DND-41 (cell line): ENCODE results near the gene RAB34.

ENCODE experiments used
- ATAC-seq: fragments of 200-7000 bp; cut with Tn5 transposase; 3 replicates; pipeline ENCODE4 v1.9.1; 2021; ENCODE audit warnings: low read depth; ENCODE audit not compliant: insufficient read depth
- DNase-seq: peaks from one replicate; pipeline ENCODE4 v3.0.0-alpha.2; 2020
- H2AFZ ChIP-seq: 2 replicates; pipeline ENCODE4 v1.6.0; 2012; ENCODE audit warnings: low read depth, low read length
- H3K27ac ChIP-seq: 2 replicates; pipeline ENCODE4 v1.5.1; 2012; ENCODE audit warnings: low read length, inconsistent platforms
- H3K27me3 ChIP-seq: fragments of 200-600 bp; sonication (generic); 2 replicates; pipeline ENCODE4 v1.6.0; 2012; ENCODE audit warnings: low read length, mild to moderate bottlenecking, inconsistent platforms; ENCODE audit not compliant: insufficient read depth, poor library complexity
- H3K36me3 ChIP-seq: 2 replicates; pipeline ENCODE4 v1.5.1; 2012; ENCODE audit warnings: low read length, inconsistent platforms; ENCODE audit not compliant: insufficient read depth
- H3K4me1 ChIP-seq: 2 replicates; pipeline ENCODE4 v1.5.1; 2012; ENCODE audit warnings: mild to moderate bottlenecking, low read length; ENCODE audit not compliant: insufficient read depth
- H3K4me2 ChIP-seq: 2 replicates; pipeline ENCODE4 v1.6.0; 2012; ENCODE audit warnings: mild to moderate bottlenecking, moderate library complexity, low read length, inconsistent platforms; ENCODE audit not compliant: insufficient read depth
- H3K4me3 ChIP-seq, 2 experiments: fragments of 200-600 bp in 1 of 2; shearing (Covaris generic) in 1 of 2; 2 replicates each; pipeline ENCODE4 v1.5.1; 2012 to 2016; ENCODE audit warnings: inconsistent platforms in 2 of 2, low read length in 2 of 2, mild to moderate bottlenecking in 2 of 2, low read depth in 1 of 2, moderate library complexity in 1 of 2
- H3K79me2 ChIP-seq: 2 replicates; pipeline ENCODE4 v1.6.0; 2012; ENCODE audit warnings: low read length, inconsistent platforms; ENCODE audit not compliant: insufficient read depth
- H3K9ac ChIP-seq: 2 replicates; pipeline ENCODE4 v1.6.0; 2012; ENCODE audit warnings: low read depth, mild to moderate bottlenecking, inconsistent platforms, low read length, moderate library complexity
- H3K9me3 ChIP-seq: 2 replicates; pipeline ENCODE4 v1.5.1; 2012; ENCODE audit warnings: low read length, moderate library complexity, mild to moderate bottlenecking, inconsistent platforms; ENCODE audit not compliant: insufficient read depth, severe bottlenecking
- H4K20me1 ChIP-seq: 2 replicates; pipeline ENCODE4 v1.6.0; 2012; ENCODE audit warnings: low read length; ENCODE audit not compliant: insufficient read depth
- EZH2 ChIP-seq: IDR thresholded peaks from 3 replicates; pipeline ENCODE4 v1.6.1; 2012; ENCODE audit warnings: borderline replicate concordance, low read depth, mild to moderate bottlenecking, moderate library complexity, low read length, inconsistent platforms; ENCODE audit not compliant: severe bottlenecking
- TF ChIP-seq, protein P1 (sequence below): IDR thresholded peaks from 2 replicates; pipeline ENCODE4 v1.5.1; 2012; ENCODE audit warnings: borderline replicate concordance, low read length, moderate library complexity, mild to moderate bottlenecking; ENCODE audit not compliant: poor library complexity, severe bottlenecking; ENCODE audit errors: extremely low read depth

The RAB34 gene

DNA sequence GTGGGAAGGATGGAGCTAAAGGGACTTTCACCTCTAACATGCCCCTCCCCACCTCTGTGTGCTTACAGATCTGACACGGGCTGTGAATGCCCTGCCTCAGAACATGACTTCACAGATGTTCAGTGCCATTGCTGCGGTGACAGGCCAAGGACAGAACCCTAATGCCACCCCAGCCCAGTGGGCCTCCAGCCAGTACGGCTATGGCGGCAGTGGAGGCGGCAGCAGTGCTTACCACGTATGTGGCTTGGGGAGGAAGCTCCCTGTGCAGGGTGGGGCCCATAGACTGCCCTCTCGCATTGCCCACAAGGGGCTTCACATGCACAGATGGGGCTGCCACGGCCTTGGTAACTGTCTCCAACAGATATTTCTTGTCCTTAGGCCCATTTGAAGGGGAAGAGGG is 17.4 kb downstream of the RAB34 start:
- H3K4me2 ChIP-seq: no peak overlapping the region
- peaks cover 87% of the 10 kb centered on the region for H3K36me3 ChIP-seq
- no peak overlapping the region for H3K27ac ChIP-seq
- H3K4me3 ChIP-seq: no peak overlapping the region
- DNase-seq (no peak), ATAC-seq (no peak)
- H2AFZ ChIP-seq: no peak overlapping the region
- no peaks in the 10 kb centered on the region for H3K4me1 ChIP-seq
- no peaks in the 10 kb centered on the region for H3K27me3 ChIP-seq
- 0 out of 2 replicates have a peak, but pooled peaks cover 4% of the 10 kb centered on the region for H4K20me1 ChIP-seq
- H3K9ac ChIP-seq: no peak overlapping the region
- no peak for TF ChIP-seq EZH2
- TF ChIP-seq, protein P1, sequence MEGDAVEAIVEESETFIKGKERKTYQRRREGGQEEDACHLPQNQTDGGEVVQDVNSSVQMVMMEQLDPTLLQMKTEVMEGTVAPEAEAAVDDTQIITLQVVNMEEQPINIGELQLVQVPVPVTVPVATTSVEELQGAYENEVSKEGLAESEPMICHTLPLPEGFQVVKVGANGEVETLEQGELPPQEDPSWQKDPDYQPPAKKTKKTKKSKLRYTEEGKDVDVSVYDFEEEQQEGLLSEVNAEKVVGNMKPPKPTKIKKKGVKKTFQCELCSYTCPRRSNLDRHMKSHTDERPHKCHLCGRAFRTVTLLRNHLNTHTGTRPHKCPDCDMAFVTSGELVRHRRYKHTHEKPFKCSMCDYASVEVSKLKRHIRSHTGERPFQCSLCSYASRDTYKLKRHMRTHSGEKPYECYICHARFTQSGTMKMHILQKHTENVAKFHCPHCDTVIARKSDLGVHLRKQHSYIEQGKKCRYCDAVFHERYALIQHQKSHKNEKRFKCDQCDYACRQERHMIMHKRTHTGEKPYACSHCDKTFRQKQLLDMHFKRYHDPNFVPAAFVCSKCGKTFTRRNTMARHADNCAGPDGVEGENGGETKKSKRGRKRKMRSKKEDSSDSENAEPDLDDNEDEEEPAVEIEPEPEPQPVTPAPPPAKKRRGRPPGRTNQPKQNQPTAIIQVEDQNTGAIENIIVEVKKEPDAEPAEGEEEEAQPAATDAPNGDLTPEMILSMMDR: no peak
- no peaks in the 10 kb centered on the region for H3K9me3 ChIP-seq
- no peaks in the 10 kb centered on the region for H3K79me2 ChIP-seq

DNA sequence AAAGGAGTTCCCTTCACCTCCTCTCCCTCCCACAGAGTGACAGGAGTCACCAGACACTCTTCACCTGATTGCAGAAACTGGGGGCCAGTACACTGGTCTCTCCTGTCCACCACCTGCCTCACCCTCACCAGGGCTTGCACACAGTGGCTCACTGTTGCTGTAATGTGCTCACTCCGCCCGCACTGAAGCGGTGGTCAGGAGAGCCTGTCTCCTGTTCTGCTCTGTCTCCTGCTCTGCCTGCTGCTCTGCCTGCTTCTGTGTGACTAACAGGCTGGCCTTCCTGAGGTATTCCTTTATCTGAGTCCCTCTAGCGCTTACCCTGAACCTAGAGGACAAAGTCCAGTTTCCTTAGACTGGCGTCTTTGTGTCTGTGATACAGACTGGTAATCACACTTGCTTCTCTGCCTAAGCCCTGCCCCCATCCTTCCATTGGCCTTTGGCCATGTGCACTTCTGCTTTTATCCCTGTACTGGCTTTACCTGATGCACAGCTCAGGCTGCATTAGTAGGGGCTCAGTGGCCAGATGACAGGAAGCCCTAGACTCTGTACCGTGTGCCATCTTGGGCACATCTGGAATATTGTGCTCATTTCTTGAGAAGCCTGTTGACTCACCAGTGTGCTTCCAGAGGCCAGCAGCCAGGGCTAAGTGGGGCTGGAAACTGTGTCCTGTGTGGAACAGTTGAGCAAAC is 19.3 kb downstream of the RAB34 start:
- no peaks in the 10 kb centered on the region for H3K27me3 ChIP-seq
- no peak overlapping the region for H2AFZ ChIP-seq
- H4K20me1 ChIP-seq: no peaks in the 10 kb centered on the region
- H3K36me3 ChIP-seq: peaks cover 100% of the 10 kb centered on the region
- no peak for DNase-seq
- no peaks in the 10 kb centered on the region for H3K79me2 ChIP-seq
- H3K9me3 ChIP-seq: no peaks in the 10 kb centered on the region
- no peak overlapping the region for H3K9ac ChIP-seq
- no peak for ATAC-seq
- no peak overlapping the region for H3K4me2 ChIP-seq
- H3K4me1 ChIP-seq: no peaks in the 10 kb centered on the region
- no peak overlapping the region for H3K27ac ChIP-seq
- TF ChIP-seq, protein P1: no peak
- TF ChIP-seq EZH2: no peak
- H3K4me3 ChIP-seq: no peak overlapping the region

DNA sequence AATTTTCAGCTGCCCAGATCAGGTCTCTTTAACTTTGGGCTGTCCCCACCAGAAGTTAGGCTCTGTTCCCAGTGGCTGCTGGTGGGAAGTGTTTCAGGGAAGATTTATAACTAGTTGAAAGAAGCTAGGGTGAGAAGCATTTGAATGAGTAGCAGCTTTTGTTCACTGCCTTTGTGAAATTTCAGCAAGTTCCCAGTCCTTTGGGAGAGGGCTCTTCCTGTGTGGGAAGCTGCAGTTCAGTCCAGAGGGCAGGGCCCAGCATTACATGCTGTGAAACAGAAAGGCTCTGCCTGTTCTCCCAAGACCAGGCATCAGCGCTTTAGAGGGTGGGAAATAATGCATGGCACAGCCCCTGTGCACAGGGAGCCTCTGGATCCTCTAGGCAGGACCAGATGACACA is 23.8 kb downstream of the RAB34 start:
- no peak overlapping the region for H3K9ac ChIP-seq
- no peaks in the 10 kb centered on the region for H3K79me2 ChIP-seq
- H3K27ac ChIP-seq: no peak overlapping the region
- 0 out of 2 replicates have a peak, but pooled peaks cover 4% of the 10 kb centered on the region for H4K20me1 ChIP-seq
- DNase-seq (no peak), ATAC-seq (no peak)
- no peaks in the 10 kb centered on the region for H3K27me3 ChIP-seq
- TF ChIP-seq, protein P1: no peak
- TF ChIP-seq EZH2: no peak
- H2AFZ ChIP-seq: no peak overlapping the region
- H3K9me3 ChIP-seq: no peaks in the 10 kb centered on the region
- H3K4me1 ChIP-seq: no peaks in the 10 kb centered on the region
- no peak overlapping the region for H3K4me3 ChIP-seq
- H3K4me2 ChIP-seq: no peak overlapping the region
- H3K36me3 ChIP-seq: peaks cover 93% of the 10 kb centered on the region
